ENCODE measurements around the gene ARHGAP31.

GRCh38 chr3:119343719-119344118 is 49.5 kb downstream of the ARHGAP31 start:
- TF ChIP-seq CTCF (IDR thresholded peaks at IDR 0.05) (no peak), POLR2A (IDR thresholded peaks at IDR 0.05) (no peak)
